Endothelial cell of umbilical vein (primary cell): ENCODE results near the gene HCK. TPM values are rescaled to one million over a fixed set of nuclear protein-coding genes. Genes with fewer than 3 reads are reported as not detected.

Source experiments
- BruUV-seq: library from RNA; stranded (reverse); fragments of 400-500 nt; replicated peaks from 2 replicates; lab custom pipeline; 2021; lab: Mats Ljungman, UMichigan
- CTCF ChIA-PET: fragments of 300-600, 350-600 bp; sonication (Branson Sonifier 250); formaldehyde crosslinking; loops from one replicate; lab custom pipeline; 2021; ENCODE audit warnings: antibody characterized with exemption, inconsistent platforms; lab: Charles Lee
- POLR2A ChIA-PET: fragments of 300-600, 350-600 bp; sonication (Branson Sonifier 250); formaldehyde crosslinking; loops from one replicate; lab custom pipeline; 2021; ENCODE audit warnings: antibody characterized with exemption, inconsistent platforms; lab: Charles Lee
- DNase-seq: peaks from one replicate; pipeline ENCODE4 v3.0.0-alpha.2; 2011; ENCODE audit warnings: low read depth, low spot score
- FAIRE-seq: peaks from 2 replicates; lab custom pipeline; 2011; peaks lifted over from hg19 to GRCh38; lab: Jason Lieb, UNC
- H2AFZ ChIP-seq: 2 replicates; pipeline ENCODE4 v1.6.0; 2012; ENCODE audit warnings: low read depth, low read length, control low read depth, inconsistent platforms
- H3K27ac ChIP-seq: 2 replicates; pipeline ENCODE4 v1.5.1; 2011; ENCODE audit warnings: low read depth, mild to moderate bottlenecking, control low read depth, low read length, moderate library complexity; ENCODE audit not compliant: insufficient read depth
- H3K27me3 ChIP-seq, 2 experiments: 2 replicates each; pipeline versions ENCODE4 v1.6.0 to v1.6.1; 2011; ENCODE audit warnings: low read length in 2 of 2, mixed read lengths in 1 of 2; ENCODE audit not compliant: control insufficient read depth in 2 of 2, insufficient read depth in 2 of 2
- H3K36me3 ChIP-seq, 2 experiments: 2 replicates in 1 of 2; 3 replicates in 1 of 2; pipeline ENCODE4 v1.5.1; 2011; ENCODE audit warnings: low read length in 2 of 2, mild to moderate bottlenecking in 1 of 2, moderate library complexity in 1 of 2; ENCODE audit not compliant: control insufficient read depth in 2 of 2, insufficient read depth in 2 of 2; ENCODE audit errors: extremely low read depth in 1 of 2
- H3K4me1 ChIP-seq: 3 replicates; pipeline ENCODE4 v1.5.1; 2011; ENCODE audit warnings: mild to moderate bottlenecking, low read length; ENCODE audit not compliant: control insufficient read depth, insufficient read depth; ENCODE audit errors: extremely low read depth
- H3K4me2 ChIP-seq: 2 replicates; pipeline ENCODE4 v1.6.1; 2011; ENCODE audit warnings: low read length, control low read depth, mixed read lengths; ENCODE audit not compliant: insufficient read depth
- H3K4me3 ChIP-seq, 3 experiments: fragments of 200-600 bp in 1 of 3; sonication (generic), shearing (Covaris generic) in 1 of 3; replicated peaks in 1 of 3; 2 replicates each; pipeline ENCODE4 v1.5.1; 2011 to 2016; ENCODE audit warnings: control low read depth in 3 of 3, low read length in 3 of 3, mild to moderate bottlenecking in 2 of 3, inconsistent platforms in 1 of 3, low read depth in 1 of 3, moderate library complexity in 1 of 3; ENCODE audit not compliant: insufficient read depth in 1 of 3
- H3K79me2 ChIP-seq: 2 replicates; pipeline ENCODE4 v1.6.0; 2012; ENCODE audit warnings: low read length, inconsistent platforms; ENCODE audit not compliant: control insufficient read depth, insufficient read depth
- H3K9ac ChIP-seq: replicated peaks from 2 replicates; pipeline ENCODE3; 2011; ENCODE audit warnings: low read length, control low read depth; ENCODE audit not compliant: insufficient read depth; ENCODE audit errors: extremely low read depth
- H3K9me1 ChIP-seq: replicated peaks from 3 replicates; pipeline ENCODE4 v1.6.0; 2011; ENCODE audit warnings: mild to moderate bottlenecking, low read length; ENCODE audit not compliant: control insufficient read depth, insufficient read depth; ENCODE audit errors: extremely low read depth
- H3K9me3 ChIP-seq: replicated peaks from 2 replicates; pipeline ENCODE4 v1.5.1; 2012; ENCODE audit warnings: low read length, inconsistent platforms; ENCODE audit not compliant: control insufficient read depth, insufficient read depth
- H4K20me1 ChIP-seq: replicated peaks from 2 replicates; pipeline ENCODE3; 2011; ENCODE audit warnings: mild to moderate bottlenecking, low read length; ENCODE audit not compliant: control insufficient read depth, insufficient read depth; ENCODE audit errors: extremely low read depth
- EZH2 ChIP-seq: IDR thresholded peaks from 2 replicates; pipeline ENCODE4 v1.6.1; 2012; ENCODE audit warnings: borderline replicate concordance, low read depth, mild to moderate bottlenecking, moderate library complexity, low read length, inconsistent platforms; ENCODE audit not compliant: severe bottlenecking
- FOS ChIP-seq: IDR thresholded peaks from 2 replicates; pipeline ENCODE4 v1.6.1; 2011; ENCODE audit warnings: mild to moderate bottlenecking, low read length, moderate library complexity, borderline replicate concordance; ENCODE audit not compliant: insufficient read depth
- GATA2 ChIP-seq: IDR thresholded peaks from 2 replicates; pipeline ENCODE4 v1.7.0; 2011; ENCODE audit warnings: low read depth, mild to moderate bottlenecking, moderate library complexity, mixed read lengths, low read length; ENCODE audit not compliant: insufficient read length, insufficient read depth
- JUN ChIP-seq: IDR thresholded peaks from 2 replicates; pipeline ENCODE4 v1.6.1; 2011; ENCODE audit warnings: borderline replicate concordance, low read depth; ENCODE audit not compliant: insufficient read length, insufficient read depth
- MYC ChIP-seq: IDR thresholded peaks from one replicate; pipeline ENCODE4 v1.6.1; 2011; ENCODE audit warnings: mild to moderate bottlenecking, low read depth, low read length
- POLR2A ChIP-seq: IDR thresholded peaks from 2 replicates; pipeline ENCODE4 v1.6.1; 2012; ENCODE audit warnings: low read depth, mild to moderate bottlenecking, control low read depth, low read length
- POLR2AphosphoS5 ChIP-seq: IDR thresholded peaks from 2 replicates; pipeline ENCODE4 v1.6.1; 2012; ENCODE audit warnings: low read depth, mild to moderate bottlenecking, control low read depth, low read length, moderate library complexity; ENCODE audit not compliant: insufficient read depth
- dilution Hi-C: fragments of 300-500 bp; cut with MboI; formaldehyde crosslinking; loops from one replicate; pipeline ENCODE4 v1.15.0; 2019; ENCODE audit warnings: low sequenced_read_pairs; ENCODE audit not compliant: extremely low pct_ligation_motif_present
- intact Hi-C: fragments of 100-400 bp; cut with micrococcal nuclease; formaldehyde crosslinking; loops from one replicate; pipeline ENCODE4 v1.10.0; 2022
- polyA plus RNA-seq, 4 experiments: library from polyadenylated mRNA; depleted of rRNA in 3 of 4; stranded (reverse) in 3 of 4; unstranded in 1 of 4; fragments of >200 nt; gene quantifications; 2 replicates each; pipeline versions ENCODE4 v1.2.1 to v1.2.3, GENCODE V29; 2011 to 2012; ENCODE audit warnings: missing spikeins in 1 of 4
- total RNA-seq: library from RNA; stranded (reverse); gene quantifications from 2 replicates; pipeline ENCODE4 v1.2.3, GENCODE V29; 2021
- TF ChIP-seq, protein P1 (sequence below), 2 donors: IDR thresholded peaks; 1 replicate in 1 of 2; 2 replicates in 1 of 2; pipeline ENCODE4 v1.5.1; 2011; ENCODE audit warnings: low read length in 2 of 2, mild to moderate bottlenecking in 2 of 2, moderate library complexity in 2 of 2, control low read depth in 1 of 2, inconsistent platforms in 1 of 2, low read depth in 1 of 2; ENCODE audit not compliant: insufficient read depth in 1 of 2; ENCODE audit errors: extremely low read depth in 1 of 2
- TF ChIP-seq, protein P2 (sequence below): IDR thresholded peaks from 2 replicates; pipeline ENCODE4 v1.6.1; 2011; ENCODE audit not compliant: insufficient read depth, insufficient read length

Gene HCK
- total and polyA plus RNA-seq, 2 donors (not counting 3 experiments of a cell fraction or from before 2014, with no cell fraction given) = not detected

DNA sequence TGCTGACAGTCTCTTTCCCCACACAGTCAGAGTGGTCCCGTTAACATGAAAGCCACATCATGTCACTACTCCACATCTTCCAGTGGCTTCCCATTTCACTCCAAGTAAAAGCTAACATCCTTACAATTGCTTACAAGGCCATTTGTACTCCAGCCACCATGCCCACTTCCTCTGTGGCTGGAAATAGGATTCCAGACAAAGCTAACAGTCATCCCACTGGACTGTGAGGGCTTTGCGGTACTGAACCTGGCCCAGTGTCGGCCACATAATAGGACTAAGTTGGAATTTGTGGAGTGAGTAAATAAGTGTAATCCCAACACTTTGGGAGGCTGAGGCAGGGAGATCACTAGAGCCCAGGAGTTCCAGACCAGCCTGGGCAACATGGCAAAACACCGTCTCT lies 31.0 kb upstream of the HCK start:
- no peaks in the 10 kb centered on the region for H3K36me3 ChIP-seq
- no peak overlapping the region for H3K4me2 ChIP-seq
- no peaks in the 10 kb centered on the region for H4K20me1 ChIP-seq
- TF ChIP-seq MYC (no peak), JUN (no peak), POLR2A (no peak), GATA2 (no peak), EZH2 (no peak), POLR2AphosphoS5 (no peak), FOS (no peak)
- TF ChIP-seq, protein P1, sequence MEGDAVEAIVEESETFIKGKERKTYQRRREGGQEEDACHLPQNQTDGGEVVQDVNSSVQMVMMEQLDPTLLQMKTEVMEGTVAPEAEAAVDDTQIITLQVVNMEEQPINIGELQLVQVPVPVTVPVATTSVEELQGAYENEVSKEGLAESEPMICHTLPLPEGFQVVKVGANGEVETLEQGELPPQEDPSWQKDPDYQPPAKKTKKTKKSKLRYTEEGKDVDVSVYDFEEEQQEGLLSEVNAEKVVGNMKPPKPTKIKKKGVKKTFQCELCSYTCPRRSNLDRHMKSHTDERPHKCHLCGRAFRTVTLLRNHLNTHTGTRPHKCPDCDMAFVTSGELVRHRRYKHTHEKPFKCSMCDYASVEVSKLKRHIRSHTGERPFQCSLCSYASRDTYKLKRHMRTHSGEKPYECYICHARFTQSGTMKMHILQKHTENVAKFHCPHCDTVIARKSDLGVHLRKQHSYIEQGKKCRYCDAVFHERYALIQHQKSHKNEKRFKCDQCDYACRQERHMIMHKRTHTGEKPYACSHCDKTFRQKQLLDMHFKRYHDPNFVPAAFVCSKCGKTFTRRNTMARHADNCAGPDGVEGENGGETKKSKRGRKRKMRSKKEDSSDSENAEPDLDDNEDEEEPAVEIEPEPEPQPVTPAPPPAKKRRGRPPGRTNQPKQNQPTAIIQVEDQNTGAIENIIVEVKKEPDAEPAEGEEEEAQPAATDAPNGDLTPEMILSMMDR (IDR thresholded peaks at IDR 0.05; ENCODE audit: extremely low read depth in 1 of 2, insufficient read depth in 1 of 2, low read depth in 1 of 2, low read length in 2 of 2) = no peak
- TF ChIP-seq, protein P2, sequence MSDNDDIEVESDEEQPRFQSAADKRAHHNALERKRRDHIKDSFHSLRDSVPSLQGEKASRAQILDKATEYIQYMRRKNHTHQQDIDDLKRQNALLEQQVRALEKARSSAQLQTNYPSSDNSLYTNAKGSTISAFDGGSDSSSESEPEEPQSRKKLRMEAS = no peak
- DNase-seq (no peak), FAIRE-seq (no peak)
- no peak overlapping the region for H3K4me3 ChIP-seq
- dilution Hi-C loops = no loop called here
- H3K27ac ChIP-seq = no peak overlapping the region
- intact Hi-C loops = no loop called here
- no peaks in the 10 kb centered on the region for H3K9me3 ChIP-seq
- H3K9me1 ChIP-seq = no peaks in the 10 kb centered on the region
- CTCF ChIA-PET = interaction anchor here (1.1 to 4.6 kb wide), 3 partner anchors 10 to 169 kb away, joined by 3 to 36 read pairs (median 4); no protein-coding TSS in a partner anchor
- BruUV-seq = no TSS peak
- H3K27me3 ChIP-seq = no peaks in the 10 kb centered on the region
- POLR2A ChIA-PET = no interaction called here
- H3K9ac ChIP-seq = no peak overlapping the region
- H2AFZ ChIP-seq = no peak overlapping the region
- H3K4me1 ChIP-seq = peaks cover 6% of the 10 kb centered on the region
- H3K79me2 ChIP-seq = no peaks in the 10 kb centered on the region
